HFFc6 (cell line): ENCODE data around the gene ARMC9. TPM values are rescaled to one million over a fixed set of nuclear protein-coding genes. Genes with fewer than 3 reads are reported as not detected.

Experiments used
- DNase-seq: peaks from one replicate; pipeline ENCODE4 v3.0.0-alpha.2; 2018
- H3K27ac Mint-ChIP-seq: 2 replicates; pipeline ENCODE4 v1.8.0; 2020; ENCODE audit warnings: mild to moderate bottlenecking, mixed read lengths
- H3K27me3 Mint-ChIP-seq: 2 replicates; pipeline ENCODE4 v1.8.0; 2021; ENCODE audit warnings: mild to moderate bottlenecking, moderate library complexity, mixed read lengths; ENCODE audit not compliant: insufficient read depth
- H3K36me3 Mint-ChIP-seq: 2 replicates; pipeline ENCODE4 v1.8.0; 2021; ENCODE audit warnings: low read depth, mixed read lengths
- H3K4me1 Mint-ChIP-seq: 2 replicates; pipeline ENCODE4 v1.8.0; 2020; ENCODE audit warnings: low read depth, mixed read lengths
- H3K4me3 Mint-ChIP-seq: 2 replicates; pipeline ENCODE4 v1.8.0; 2020; ENCODE audit warnings: mild to moderate bottlenecking, moderate library complexity, mixed read lengths
- H3K9me3 Mint-ChIP-seq: 2 replicates; pipeline ENCODE4 v1.8.0; 2020; ENCODE audit warnings: mild to moderate bottlenecking, mixed read lengths
- CTCF ChIP-seq: fragments of 200-600 bp; sonication (generic); IDR thresholded peaks from 2 replicates; pipeline ENCODE4 v1.5.0; 2021; ENCODE audit warnings: antibody characterized with exemption, mild to moderate bottlenecking
- long read RNA-seq: library from polyadenylated mRNA; unstranded; transcript quantifications from one replicate; pipeline ENCODE4 v2.0.0, GENCODE V29; 2019
- total RNA-seq, 6 experiments: library from RNA; stranded (reverse); fragmentation: NEBNext Ultra II Directional; extraction: Animal tissue kit (Norgen Biotek cat#: 25700); gene quantifications; 2 replicates in 1 of 6; 3 replicates in 5 of 6; pipeline ENCODE4 v1.2.3, GENCODE V29; 2021

Gene ARMC9
- total RNA-seq: 10 to 100 TPM; 49.3 to 93.2 (median 55.7) TPM
- long read RNA-seq, transcript ARMC9-201 (21 exons, 2,300 nt): major isoform, 47 of 139 reads
- long read RNA-seq, partial matches to known transcripts: 37 of 139 reads
- long read RNA-seq, other reads (novel, unspliced or antisense): 55 of 139 reads

- Mint-ChIP-seq H3K36me3 (peaks cover 19% of the 10 kb centered on the region), H3K27me3 (no peaks in the 10 kb centered on the region; the same call in 1 of the 2 replicates), H3K4me3 (peak within 1 kb of the TSS; percentile 94), H3K27ac (peak within 1 kb of the TSS; percentile 85), H3K9me3 (no peaks in the 10 kb centered on the region), H3K4me1 (peaks cover 37% of the 10 kb centered on the region)
- DNase-seq: peak; percentile 43
- TF ChIP-seq CTCF: no peak
These were observed at the start of gene ARMC9 for GRCh38 chr2:231198291-231199173. Gene ARMC9, plus strand, starts transcription at chr2:231198631. Its CDS starts 7,608 bp downstream, at chr2:231206239.

GRCh38 chr2:231152800-231153557, 45.5 kb upstream of the ARMC9 start:
- H3K9me3 Mint-ChIP-seq: no peaks in the 10 kb centered on the region

GRCh38 chr2:231159306-231159705, 39.1 kb upstream of the ARMC9 start:
- no peaks in the 10 kb centered on the region for H3K9me3 Mint-ChIP-seq
- no peak for DNase-seq
- H3K27ac Mint-ChIP-seq: peak overlapping the region; percentile 68
- H3K36me3 Mint-ChIP-seq: peaks cover 15% of the 10 kb centered on the region
- no peak overlapping the region; the same call in 1 of the 2 replicates for H3K4me3 Mint-ChIP-seq
- H3K27me3 Mint-ChIP-seq: no peaks in the 10 kb centered on the region; the same call in 1 of the 2 replicates
- TF ChIP-seq CTCF: no peak
- peaks cover 68% of the 10 kb centered on the region for H3K4me1 Mint-ChIP-seq

More at GRCh38 chr2:231152800-231153557, 45.5 kb upstream of the ARMC9 start:
- no peak overlapping the region; the same call in 1 of the 2 replicates for H3K27ac Mint-ChIP-seq
- no peak for TF ChIP-seq CTCF
- H3K4me1 Mint-ChIP-seq: peaks cover 31% of the 10 kb centered on the region
- H3K36me3 Mint-ChIP-seq: peaks cover 23% of the 10 kb centered on the region
- H3K27me3 Mint-ChIP-seq: no peaks in the 10 kb centered on the region; the same call in 1 of the 2 replicates
- DNase-seq: peak; percentile 15
- H3K4me3 Mint-ChIP-seq: no peak overlapping the region

- Mint-ChIP-seq H3K4me1 (peaks cover 71% of the 10 kb centered on the region), H3K4me3 (peak overlapping the region; percentile 57), H3K9me3 (no peaks in the 10 kb centered on the region), H3K27ac (peak overlapping the region; percentile 95), H3K27me3 (no peaks in the 10 kb centered on the region; the same call in 1 of the 2 replicates), H3K36me3 (peaks cover 28% of the 10 kb centered on the region)
- DNase-seq: no peak
- TF ChIP-seq CTCF: no peak
These were observed 37.7 kb upstream of the ARMC9 start for GRCh38 chr2:231160701-231161100.

GRCh38 chr2:231161252-231161839, 37.1 kb upstream of the ARMC9 start:
- no peak for DNase-seq
- Mint-ChIP-seq H3K27ac (peak overlapping the region; percentile 95), H3K27me3 (no peaks in the 10 kb centered on the region; the same call in 1 of the 2 replicates), H3K9me3 (no peaks in the 10 kb centered on the region), H3K4me3 (peak overlapping the region; percentile 77), H3K4me1 (peaks cover 71% of the 10 kb centered on the region), H3K36me3 (peaks cover 35% of the 10 kb centered on the region)
- TF ChIP-seq CTCF: no peak
